Ovary (tissue), 3 donors: ENCODE measurements around the gene CA10.

Experiments
- EP300 ChIP-seq: sonication (generic); formaldehyde crosslinking; IDR thresholded peaks from one replicate; pipeline ENCODE4 v1.6.1; 2017; ENCODE audit warnings: antibody characterized with exemption
- POLR2A ChIP-seq: fragments of 450-650 bp; IDR thresholded peaks from one replicate; pipeline ENCODE4 v1.6.1; 2017; ENCODE audit warnings: antibody characterized with exemption, mild to moderate bottlenecking, moderate library complexity
- TF ChIP-seq, protein P1 (sequence below), 3 donors: fragments of 450-650 bp in 2 of 3; fragments of 200-600 bp in 1 of 3; IDR thresholded peaks; one replicate each; pipeline versions ENCODE4 v1.5.1 to v1.8.0; 2016 to 2022; ENCODE audit warnings: antibody characterized with exemption in 3 of 3, mild to moderate bottlenecking in 1 of 3
- donor health status: DM: no; HTN: no; CAD: no.

DNA sequence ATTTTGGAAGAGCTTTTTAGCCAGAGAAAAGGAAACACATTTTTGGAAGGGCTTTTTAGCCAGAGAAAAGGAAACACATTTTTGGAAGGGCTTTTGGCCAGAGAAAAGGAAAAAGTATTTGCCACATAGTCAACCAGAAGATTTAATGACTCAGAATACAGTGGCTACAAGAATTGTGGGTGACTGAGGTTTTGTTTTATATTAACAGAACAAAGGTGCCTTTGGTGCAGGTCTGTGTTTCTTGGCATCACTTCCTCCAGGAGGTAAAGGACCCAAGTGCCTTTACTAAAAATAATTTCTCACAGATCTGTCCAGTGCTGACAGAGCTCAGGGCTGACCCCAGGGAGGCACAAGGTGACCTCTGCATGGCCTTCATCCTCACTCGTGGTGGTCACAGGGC, 363.1 kb downstream of the CA10 start:
- TF ChIP-seq POLR2A (no peak), EP300 (no peak)
- TF ChIP-seq, protein P1, sequence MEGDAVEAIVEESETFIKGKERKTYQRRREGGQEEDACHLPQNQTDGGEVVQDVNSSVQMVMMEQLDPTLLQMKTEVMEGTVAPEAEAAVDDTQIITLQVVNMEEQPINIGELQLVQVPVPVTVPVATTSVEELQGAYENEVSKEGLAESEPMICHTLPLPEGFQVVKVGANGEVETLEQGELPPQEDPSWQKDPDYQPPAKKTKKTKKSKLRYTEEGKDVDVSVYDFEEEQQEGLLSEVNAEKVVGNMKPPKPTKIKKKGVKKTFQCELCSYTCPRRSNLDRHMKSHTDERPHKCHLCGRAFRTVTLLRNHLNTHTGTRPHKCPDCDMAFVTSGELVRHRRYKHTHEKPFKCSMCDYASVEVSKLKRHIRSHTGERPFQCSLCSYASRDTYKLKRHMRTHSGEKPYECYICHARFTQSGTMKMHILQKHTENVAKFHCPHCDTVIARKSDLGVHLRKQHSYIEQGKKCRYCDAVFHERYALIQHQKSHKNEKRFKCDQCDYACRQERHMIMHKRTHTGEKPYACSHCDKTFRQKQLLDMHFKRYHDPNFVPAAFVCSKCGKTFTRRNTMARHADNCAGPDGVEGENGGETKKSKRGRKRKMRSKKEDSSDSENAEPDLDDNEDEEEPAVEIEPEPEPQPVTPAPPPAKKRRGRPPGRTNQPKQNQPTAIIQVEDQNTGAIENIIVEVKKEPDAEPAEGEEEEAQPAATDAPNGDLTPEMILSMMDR (IDR thresholded peaks at IDR 0.05), result no peak
